ENCODE results near the gene DHX35.

The DHX35 gene
- total RNA-seq = 12.2 to 23.0 (median 19.4) reads per million in 4 donors

DNA sequence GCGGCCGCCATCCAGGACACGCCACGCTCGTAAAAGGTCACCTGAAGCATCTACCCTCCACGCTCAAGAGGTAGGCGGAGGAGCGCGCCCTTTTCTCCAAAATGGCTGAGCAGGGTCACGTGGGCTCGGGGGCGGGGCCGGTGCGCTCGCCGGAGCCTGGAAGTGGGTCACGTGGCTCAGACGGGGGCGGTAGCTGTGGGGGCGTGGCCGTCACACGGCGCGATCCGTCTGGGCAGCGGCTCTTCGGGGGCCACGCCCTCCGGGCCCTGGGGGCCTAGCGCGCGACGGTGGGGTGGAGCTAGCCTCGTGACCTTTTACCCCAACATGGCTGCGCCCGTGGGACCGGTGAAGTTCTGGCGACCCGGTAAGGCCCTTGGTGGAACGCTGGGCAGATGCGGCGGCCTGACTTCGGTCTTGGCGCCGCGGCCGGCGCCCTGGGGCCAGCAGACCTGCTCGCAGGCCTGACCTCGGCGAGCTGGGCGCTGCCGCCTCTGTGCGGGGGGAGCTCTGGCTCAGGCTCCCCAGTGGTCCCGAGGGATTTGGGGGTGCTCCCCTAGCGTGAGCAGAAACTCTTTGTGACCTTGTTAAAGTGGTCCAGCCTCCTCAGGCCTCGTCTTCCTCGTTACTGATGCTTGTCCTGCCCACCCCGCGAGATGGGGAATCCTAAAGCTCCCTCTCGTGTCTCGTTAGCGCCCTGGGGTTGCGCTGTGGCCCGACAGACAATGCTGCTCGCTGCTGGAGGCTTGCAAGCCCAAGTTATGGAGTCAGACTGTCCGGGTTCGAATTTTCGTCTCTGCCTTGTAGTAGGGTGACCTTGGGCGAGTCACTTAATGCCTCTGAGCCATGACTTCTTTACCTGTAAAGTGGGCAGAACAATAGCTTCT lies at the start of gene DHX35:
Gene DHX35, plus strand, starts transcription at position 301 of the 884 bp plus-strand sequence. Its CDS starts 24 bp downstream, at position 325.
- DNase-seq = peak; percentile 97 to 100 (median 98)

- no peak for DNase-seq
These were observed 46.8 kb upstream of the DHX35 start for GRCh38 chr20:38915355-38915754.

- no peak for DNase-seq
These were observed 44.5 kb upstream of the DHX35 start for GRCh38 chr20:38917657-38918056.

- DNase-seq = no peak
These were observed 44.0 kb upstream of the DHX35 start for GRCh38 chr20:38918172-38918571.

DNA sequence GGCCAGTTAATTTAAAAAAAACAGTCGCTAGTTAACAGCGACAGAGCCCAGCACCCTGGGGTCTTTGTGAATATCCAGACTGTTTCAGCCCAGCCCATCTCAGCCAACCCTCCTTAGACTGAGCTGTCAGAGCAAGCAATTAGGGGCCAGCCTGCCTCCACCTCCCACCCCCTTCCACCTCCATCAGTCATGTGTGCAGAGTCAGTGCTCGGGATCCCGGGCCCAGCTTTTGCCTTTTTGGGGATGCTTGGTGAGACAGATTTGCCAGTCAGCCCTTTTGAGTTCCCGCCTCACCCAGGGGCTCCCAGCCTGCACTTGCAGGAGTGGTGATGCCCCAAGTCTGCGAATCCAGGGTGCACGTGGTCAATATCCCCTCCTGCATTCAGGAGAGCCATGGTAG lies 42.5 kb upstream of the DHX35 start:
- no peak for DNase-seq

- no peak for DNase-seq
These were observed 41.7 kb upstream of the DHX35 start for GRCh38 chr20:38920411-38920810.

DNA sequence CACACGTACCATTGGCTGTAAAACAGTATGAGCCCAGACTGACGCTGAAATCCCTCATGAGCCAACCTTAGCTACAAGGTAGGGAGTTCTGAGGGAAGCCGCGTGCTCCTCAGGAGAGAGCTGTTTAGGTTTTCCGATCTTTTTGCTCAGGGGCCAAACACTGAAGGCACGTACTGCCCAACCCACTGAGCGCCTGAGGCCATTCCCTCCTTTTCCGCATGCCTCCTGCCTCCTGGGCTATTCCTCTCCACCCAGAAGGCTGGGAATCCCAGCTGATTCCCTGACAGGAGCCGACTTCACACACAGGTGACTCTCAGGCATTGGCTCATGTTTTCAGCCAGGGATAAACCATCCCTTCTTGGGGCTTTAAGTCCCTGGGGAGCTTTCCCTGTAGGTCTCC lies 41.3 kb upstream of the DHX35 start:
- DNase-seq = no peak

- DNase-seq = no peak
These were observed 37.4 kb upstream of the DHX35 start for GRCh38 chr20:38924718-38925117.

DNA sequence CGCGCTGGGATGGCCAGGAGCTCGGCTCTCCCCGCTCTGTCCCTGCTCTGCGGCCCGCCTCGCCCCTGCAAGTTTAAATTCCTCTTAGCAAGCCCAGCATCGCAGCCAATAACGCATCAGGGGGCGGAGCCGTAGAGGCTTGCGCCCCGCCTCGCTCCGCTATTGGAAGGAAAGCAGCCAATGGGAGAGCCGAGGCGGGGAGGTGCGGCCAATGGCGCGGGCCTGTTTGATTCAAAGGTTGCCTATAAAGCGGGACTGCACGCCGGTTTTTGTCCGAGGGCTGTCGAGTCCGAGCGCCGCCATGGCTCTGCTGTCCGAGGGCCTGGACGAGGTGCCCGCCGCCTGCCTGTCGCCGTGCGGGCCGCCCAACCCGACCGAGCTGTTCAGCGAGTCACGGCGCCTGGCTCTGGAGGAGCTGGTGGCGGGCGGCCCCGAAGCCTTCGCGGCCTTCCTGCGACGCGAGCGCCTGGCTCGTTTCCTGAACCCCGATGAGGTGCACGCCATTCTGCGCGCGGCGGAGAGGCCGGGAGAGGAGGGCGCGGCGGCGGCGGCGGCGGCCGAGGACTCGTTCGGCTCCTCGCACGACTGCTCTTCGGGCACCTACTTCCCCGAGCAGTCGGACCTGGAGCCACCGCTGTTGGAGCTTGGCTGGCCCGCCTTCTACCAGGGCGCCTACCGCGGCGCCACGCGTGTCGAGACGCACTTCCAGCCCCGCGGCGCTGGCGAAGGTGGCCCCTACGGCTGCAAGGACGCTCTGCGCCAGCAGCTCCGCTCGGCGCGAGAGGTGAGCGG lies 35.8 kb upstream of the DHX35 start, which contains the start of gene FAM83D:
Gene FAM83D, plus strand, starts transcription at position 276 of the 792 bp plus-strand sequence. Its CDS starts 26 bp downstream, at position 302.
- DNase-seq = peak; percentile 81 to 97 (median 90)

DNA sequence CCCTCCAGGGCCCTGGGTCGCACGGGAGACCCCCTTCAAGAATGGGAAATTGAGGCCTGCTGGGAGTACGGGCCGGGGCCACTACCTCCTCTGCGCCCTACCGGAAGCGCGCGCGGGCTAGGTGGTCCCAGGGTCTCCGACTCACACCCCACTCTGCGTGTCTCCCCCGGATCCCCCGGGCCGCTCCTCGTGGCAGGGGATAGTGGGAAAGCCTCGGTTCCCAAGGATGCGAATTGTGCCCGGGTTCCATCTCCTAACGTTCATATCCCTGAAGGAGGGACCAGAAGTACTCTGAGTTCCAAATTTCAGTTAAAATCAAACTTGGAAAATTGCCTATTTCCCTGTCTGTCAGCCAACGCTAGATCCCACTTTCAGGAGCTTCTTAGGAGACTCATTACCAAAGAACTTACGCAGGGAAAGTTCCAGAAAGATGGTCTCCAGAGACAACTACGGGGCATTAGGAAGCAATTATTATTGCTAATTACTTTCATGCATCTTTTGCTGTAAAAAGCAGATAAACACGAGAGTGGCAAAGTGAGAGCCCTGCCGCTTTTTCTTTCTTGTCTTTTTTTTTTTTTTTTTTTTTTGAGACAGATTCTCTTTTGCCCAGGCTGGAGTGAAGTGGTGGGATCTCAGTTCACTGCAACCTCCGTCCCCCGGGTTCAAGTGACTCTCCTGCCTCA lies 35.1 kb upstream of the DHX35 start:
- DNase-seq = no peak

GRCh38 chr20:38927902-38928578 lies 34.1 kb upstream of the DHX35 start:
- peak in 1 of 5 donors; percentile 16 for DNase-seq

GRCh38 chr20:38930242-38930569 lies 31.9 kb upstream of the DHX35 start:
- DNase-seq = no peak

GRCh38 chr20:38931984-38932383 lies 30.2 kb upstream of the DHX35 start:
- DNase-seq = no peak

GRCh38 chr20:38932457-38933120 lies 29.6 kb upstream of the DHX35 start:
- no peak for DNase-seq

GRCh38 chr20:38934530-38934929 lies 27.6 kb upstream of the DHX35 start:
- DNase-seq = no peak

GRCh38 chr20:38935285-38935684 lies 26.9 kb upstream of the DHX35 start:
- DNase-seq = no peak

- DNase-seq = no peak
These were observed 26.2 kb upstream of the DHX35 start for GRCh38 chr20:38935967-38936407.

GRCh38 chr20:38937000-38937399 lies 25.1 kb upstream of the DHX35 start:
- DNase-seq = no peak

DNA sequence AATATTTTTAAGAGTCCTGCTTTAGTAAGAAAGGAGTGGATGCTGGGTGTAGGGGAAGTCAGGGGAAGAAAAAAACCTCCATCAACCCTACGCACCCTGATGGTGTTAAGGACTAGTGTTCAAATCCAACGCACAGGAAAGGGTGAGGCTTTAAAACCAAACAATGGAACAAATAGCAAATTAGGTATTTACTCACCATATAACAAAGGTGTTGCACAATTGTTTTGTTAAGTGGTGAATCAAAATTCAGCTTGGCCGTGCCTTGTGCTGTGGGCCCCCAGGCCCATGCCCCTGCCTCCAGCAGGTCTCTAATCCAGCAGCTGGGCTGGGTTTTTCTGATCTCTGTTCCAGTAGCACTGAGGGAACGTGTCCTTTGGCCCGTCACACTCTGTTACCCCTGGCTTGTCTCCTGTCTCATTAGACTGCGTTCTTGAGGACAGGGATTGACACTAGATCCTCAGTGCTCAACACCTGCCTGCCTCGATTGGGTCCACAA lies 24.1 kb upstream of the DHX35 start:
- DNase-seq = no peak

- DNase-seq = no peak
These were observed 22.5 kb upstream of the DHX35 start for GRCh38 chr20:38939686-38940085.

DNA sequence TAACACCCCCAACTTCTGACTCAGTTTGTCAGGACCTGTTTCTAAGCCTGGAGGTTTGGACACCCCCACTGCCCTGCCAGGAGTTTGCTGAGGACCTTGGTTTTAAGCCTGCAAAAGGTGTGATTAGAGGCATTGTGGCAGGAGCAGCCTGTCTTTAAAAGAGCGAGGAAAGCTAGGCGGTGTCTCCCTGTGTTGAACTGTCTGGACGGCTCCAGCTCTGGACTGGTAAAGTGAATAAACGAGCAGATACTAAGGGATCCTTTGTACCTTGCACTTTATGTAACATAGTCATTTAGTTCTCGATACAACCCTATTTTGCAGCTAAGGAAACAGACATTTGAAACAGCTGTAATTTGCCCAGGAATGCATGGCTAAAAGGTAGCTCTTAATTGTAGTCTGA lies 21.5 kb upstream of the DHX35 start:
- DNase-seq = no peak
